Measurements from ENCODE around the gene WWTR1.

WWTR1 gene

DNA sequence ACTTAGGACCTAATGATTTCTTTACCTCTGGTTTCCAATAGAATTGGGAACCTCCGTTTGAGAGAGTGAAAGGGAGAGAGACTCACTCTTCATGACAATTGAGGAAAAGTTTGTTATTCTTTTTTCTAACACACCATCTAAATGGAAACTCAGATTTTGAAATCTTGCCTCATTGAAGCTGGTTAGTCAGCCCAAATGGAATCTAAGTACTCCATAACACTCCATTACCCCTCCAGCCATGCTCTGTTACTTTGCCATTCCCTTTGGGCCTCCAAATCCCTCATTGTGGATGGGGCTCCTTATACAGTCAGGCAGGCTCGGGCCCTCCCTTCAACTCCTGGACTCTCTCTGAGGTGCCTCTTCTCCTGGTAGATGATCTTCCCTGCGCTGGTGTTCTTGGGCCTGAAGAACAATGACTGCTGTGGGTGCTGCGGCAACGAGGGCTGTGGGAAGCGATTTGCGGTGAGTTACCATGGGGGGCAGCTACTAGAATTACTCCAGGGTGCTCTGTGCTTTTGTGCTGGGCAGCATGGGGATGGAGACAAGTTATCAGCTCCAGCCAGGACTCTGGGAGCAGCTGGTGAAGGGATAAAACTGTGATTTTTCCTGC lies 182.3 kb downstream of the WWTR1 start:
- no peak for DNase-seq (ENCODE audit: low read depth)
- no peak for TF ChIP-seq POLR2A (IDR thresholded peaks at IDR 0.05; ENCODE audit: extremely low read depth, insufficient read length)
- no peak for TF ChIP-seq MYC (IDR thresholded peaks at IDR 0.05; ENCODE audit: low read depth, low read length)
- TF ChIP-seq, protein P1, sequence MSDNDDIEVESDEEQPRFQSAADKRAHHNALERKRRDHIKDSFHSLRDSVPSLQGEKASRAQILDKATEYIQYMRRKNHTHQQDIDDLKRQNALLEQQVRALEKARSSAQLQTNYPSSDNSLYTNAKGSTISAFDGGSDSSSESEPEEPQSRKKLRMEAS (IDR thresholded peaks at IDR 0.05; ENCODE audit: low read depth, low read length), result no peak
- TF ChIP-seq, protein P2, sequence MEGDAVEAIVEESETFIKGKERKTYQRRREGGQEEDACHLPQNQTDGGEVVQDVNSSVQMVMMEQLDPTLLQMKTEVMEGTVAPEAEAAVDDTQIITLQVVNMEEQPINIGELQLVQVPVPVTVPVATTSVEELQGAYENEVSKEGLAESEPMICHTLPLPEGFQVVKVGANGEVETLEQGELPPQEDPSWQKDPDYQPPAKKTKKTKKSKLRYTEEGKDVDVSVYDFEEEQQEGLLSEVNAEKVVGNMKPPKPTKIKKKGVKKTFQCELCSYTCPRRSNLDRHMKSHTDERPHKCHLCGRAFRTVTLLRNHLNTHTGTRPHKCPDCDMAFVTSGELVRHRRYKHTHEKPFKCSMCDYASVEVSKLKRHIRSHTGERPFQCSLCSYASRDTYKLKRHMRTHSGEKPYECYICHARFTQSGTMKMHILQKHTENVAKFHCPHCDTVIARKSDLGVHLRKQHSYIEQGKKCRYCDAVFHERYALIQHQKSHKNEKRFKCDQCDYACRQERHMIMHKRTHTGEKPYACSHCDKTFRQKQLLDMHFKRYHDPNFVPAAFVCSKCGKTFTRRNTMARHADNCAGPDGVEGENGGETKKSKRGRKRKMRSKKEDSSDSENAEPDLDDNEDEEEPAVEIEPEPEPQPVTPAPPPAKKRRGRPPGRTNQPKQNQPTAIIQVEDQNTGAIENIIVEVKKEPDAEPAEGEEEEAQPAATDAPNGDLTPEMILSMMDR (IDR thresholded peaks at IDR 0.05; ENCODE audit: low read depth, low read length), result no peak
- H3K4me3 ChIP-seq (ENCODE audit: low read depth, low read length), result no peak overlapping the region

DNA sequence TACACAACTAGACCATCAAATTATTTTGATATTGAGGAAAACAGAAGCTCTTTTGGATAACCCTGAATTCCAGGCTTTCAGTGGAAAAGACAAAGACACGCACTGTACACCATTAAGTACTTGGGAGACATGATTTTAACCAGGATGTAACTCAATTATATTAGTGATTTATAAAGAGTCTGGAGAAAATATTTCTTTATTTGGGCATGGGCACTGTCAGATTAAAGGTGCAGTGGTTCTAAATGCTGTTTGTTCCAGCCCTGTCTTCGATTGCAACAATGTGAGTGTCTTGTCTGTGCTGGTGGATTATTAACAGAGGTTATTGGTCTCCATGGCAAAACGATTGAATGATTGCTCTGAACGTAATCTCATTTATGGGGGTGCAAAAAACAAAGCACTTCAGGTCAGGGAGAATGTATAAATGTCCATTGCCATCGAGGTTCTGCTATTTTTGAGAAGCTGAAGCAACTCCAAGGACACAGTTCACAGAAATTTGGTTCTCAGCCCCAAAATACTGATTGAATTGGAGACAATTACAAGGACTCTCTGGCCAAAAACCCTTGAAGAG lies 183.5 kb downstream of the WWTR1 start, which contains the start of gene TM4SF4:
TSS of gene TM4SF4 (plus strand) at position 448 of the 568 bp plus-strand sequence. CDS start 181 bp downstream, outside the sequence.
- no peak for DNase-seq (ENCODE audit: low read depth)
- H3K4me3 ChIP-seq (ENCODE audit: low read depth, low read length), result no peak within 1 kb of the TSS
- TF ChIP-seq, protein P1 (IDR thresholded peaks at IDR 0.05; ENCODE audit: low read depth, low read length), result no peak
- TF ChIP-seq MYC (IDR thresholded peaks at IDR 0.05; ENCODE audit: low read depth, low read length) (no peak), POLR2A (IDR thresholded peaks at IDR 0.05; ENCODE audit: extremely low read depth, insufficient read length) (no peak)
- TF ChIP-seq, protein P2 (IDR thresholded peaks at IDR 0.05; ENCODE audit: low read depth, low read length), result no peak

DNA sequence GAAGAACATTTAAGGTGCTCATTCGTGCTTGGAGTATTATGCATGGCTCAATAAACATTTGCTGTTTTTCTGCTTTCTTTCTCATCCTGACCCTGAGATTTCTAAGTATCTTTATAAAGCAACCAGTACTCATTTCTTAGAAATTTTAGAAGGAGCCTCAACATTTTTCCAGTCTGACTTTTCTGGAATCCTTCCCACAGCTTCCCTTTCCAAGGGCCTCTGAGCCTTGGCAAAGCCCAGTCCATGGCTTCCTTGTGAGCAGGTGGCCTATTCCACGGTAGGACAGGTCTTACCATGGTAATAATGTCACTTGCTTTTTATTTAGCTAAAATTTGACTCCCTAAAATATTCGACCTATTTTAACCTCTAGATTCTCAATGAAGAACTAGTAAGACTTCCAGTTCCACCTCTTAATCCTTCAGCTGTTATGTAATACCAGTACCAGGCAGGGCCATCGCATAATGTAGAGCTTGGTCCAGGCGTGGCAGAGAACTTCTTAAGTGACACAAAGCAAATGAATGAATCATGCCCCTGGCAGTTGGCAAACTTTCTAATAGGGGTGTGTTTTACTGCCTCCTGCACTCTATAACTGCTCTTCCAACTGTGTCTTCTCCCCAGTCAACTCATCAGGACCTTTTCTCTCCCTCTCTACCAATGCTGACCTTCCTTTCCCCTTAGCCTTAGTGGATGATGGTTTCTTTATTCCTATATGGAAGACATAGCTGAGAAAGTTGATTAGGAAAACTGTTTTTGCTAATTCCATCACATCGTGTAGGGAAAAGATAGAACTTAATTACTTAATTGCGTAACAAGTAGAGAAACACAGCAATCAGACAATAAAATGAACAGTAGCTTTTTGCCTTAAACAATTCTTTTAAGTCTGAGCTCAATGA lies 184.2 kb downstream of the WWTR1 start:
- no peak overlapping the region for H3K4me3 ChIP-seq (ENCODE audit: low read depth, low read length)
- DNase-seq (ENCODE audit: low read depth), result peak; percentile 16
- TF ChIP-seq MYC (IDR thresholded peaks at IDR 0.05; ENCODE audit: low read depth, low read length) (no peak), POLR2A (IDR thresholded peaks at IDR 0.05; ENCODE audit: extremely low read depth, insufficient read length) (no peak)
- TF ChIP-seq, protein P2 (IDR thresholded peaks at IDR 0.05; ENCODE audit: low read depth, low read length), result no peak
- TF ChIP-seq, protein P1 (IDR thresholded peaks at IDR 0.05; ENCODE audit: low read depth, low read length), result no peak

DNA sequence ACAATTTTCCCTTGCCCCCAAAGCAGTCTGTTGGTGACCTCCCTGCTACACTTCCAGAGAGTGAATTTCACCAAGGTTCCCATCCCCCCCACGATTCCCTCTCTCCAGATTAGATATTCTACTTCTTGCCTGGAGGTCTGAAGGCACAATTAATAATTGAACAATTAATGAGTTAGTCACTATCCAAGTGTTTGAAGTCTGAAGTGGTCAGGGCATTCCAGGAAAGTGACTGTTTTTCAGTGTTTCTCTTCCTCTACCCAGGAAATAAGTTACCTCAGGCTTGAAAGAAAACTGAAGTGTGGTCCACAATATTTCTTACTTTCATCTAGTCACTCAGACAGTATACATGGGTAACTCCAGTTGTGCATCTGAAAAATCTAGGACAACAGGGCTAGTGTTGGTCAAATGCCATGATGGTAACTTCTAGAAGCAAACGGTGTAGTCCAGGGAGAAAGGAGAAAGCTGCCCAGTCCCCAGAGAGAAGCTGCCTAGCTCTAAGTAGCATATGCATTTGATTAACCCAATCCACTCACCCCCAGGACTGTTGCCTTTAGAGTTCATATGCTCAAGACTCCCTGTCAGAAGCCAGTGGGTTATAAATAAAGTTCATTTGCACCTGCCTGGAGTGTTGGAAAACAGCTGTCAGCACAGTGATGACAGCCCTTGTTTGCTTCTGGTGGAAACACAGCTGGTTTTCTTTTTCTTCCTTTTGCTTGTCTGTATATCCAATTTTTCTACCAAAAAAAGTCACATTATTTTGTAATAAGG lies 185.6 kb downstream of the WWTR1 start:
- DNase-seq (ENCODE audit: low read depth), result no peak
- no peak overlapping the region for H3K4me3 ChIP-seq (ENCODE audit: low read depth, low read length)
- TF ChIP-seq MYC (IDR thresholded peaks at IDR 0.05; ENCODE audit: low read depth, low read length) (no peak), POLR2A (IDR thresholded peaks at IDR 0.05; ENCODE audit: extremely low read depth, insufficient read length) (no peak)
- TF ChIP-seq, protein P2 (IDR thresholded peaks at IDR 0.05; ENCODE audit: low read depth, low read length), result no peak
- TF ChIP-seq, protein P1 (IDR thresholded peaks at IDR 0.05; ENCODE audit: low read depth, low read length), result no peak

DNA sequence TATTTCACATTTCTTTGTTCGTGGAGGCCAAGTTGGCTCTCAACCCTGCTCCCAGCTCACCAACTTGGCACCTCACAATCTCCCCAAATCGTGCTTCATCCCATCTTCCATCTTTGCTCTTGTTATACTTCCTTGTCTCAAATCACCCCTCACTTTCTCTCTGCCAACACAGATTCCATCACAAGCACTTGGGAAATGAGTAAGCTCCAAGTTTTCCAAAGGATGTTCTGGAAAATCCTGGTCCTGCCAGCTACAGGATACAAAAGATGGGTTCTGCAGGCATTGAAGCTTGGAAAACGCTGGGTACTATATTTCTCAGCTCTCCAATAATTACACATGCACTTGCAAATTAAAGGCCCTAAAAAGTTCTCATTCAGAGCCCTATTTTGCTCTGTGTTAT lies 187.4 kb downstream of the WWTR1 start:
- H3K4me3 ChIP-seq (ENCODE audit: low read depth, low read length), result no peak overlapping the region
- DNase-seq (ENCODE audit: low read depth), result no peak
- no peak for TF ChIP-seq POLR2A (IDR thresholded peaks at IDR 0.05; ENCODE audit: extremely low read depth, insufficient read length)
- TF ChIP-seq, protein P2 (IDR thresholded peaks at IDR 0.05; ENCODE audit: low read depth, low read length), result no peak
- TF ChIP-seq MYC (IDR thresholded peaks at IDR 0.05; ENCODE audit: low read depth, low read length), result no peak
- TF ChIP-seq, protein P1 (IDR thresholded peaks at IDR 0.05; ENCODE audit: low read depth, low read length), result no peak

All from NB4 (cell line).